Testis (tissue), 3 donors: Measurements from ENCODE around the gene RIPK3. TPM values are rescaled to one million over a fixed set of nuclear protein-coding genes. Genes with fewer than 3 reads are reported as not detected.
"Not testable (repeated sequence)": the region's sequence is repeated elsewhere in the genome, so short reads cannot be mapped to it uniquely, and the experiment has no call there.

Source experiments
- DNase-seq: peaks from one replicate; pipeline ENCODE4 v3.0.0-alpha.2; 2019
- H3K27ac ChIP-seq, 2 donors: fragments of 200-600 bp; sonication (generic); one replicate each; pipeline ENCODE4 v1.5.1; 2019
- H3K27me3 ChIP-seq: fragments of 200-600 bp; sonication (generic); one replicate; pipeline ENCODE4 v1.5.1; 2019
- H3K36me3 ChIP-seq: fragments of 200-600 bp; sonication (generic); one replicate; pipeline ENCODE4 v1.5.1; 2017; ENCODE audit warnings: low read depth; ENCODE audit errors: missing control alignments
- H3K4me1 ChIP-seq: fragments of 200-600 bp; sonication (generic); one replicate; pipeline ENCODE4 v1.5.1; 2019
- H3K4me3 ChIP-seq, 2 donors: fragments of 200-600 bp; sonication (generic); one replicate each; pipeline ENCODE4 v1.5.1; 2017 to 2019
- H3K9me3 ChIP-seq: fragments of 200-600 bp; sonication (generic); one replicate; pipeline ENCODE4 v1.5.1; 2017
- CTCF ChIP-seq, 3 experiments: fragments of 450-650 bp in 2 of 3; fragments of 200-600 bp in 1 of 3; sonication (generic) in 1 of 3; IDR thresholded peaks; one replicate each; pipeline ENCODE4 v1.5.1; 2016 to 2019; ENCODE audit warnings: antibody characterized with exemption in 3 of 3, mild to moderate bottlenecking in 2 of 3, moderate library complexity in 1 of 3
- POLR2A ChIP-seq: fragments of 450-650 bp; IDR thresholded peaks from one replicate; pipeline ENCODE4 v1.6.1; 2017; ENCODE audit warnings: antibody characterized with exemption, mild to moderate bottlenecking, moderate library complexity
- WGBS, 2 donors: methylation state at CpG; one replicate each; pipeline ENCODE4 v1.1.5; 2018; 5-methylcytosine and 5-hydroxymethylcytosine counted together
- intact Hi-C: fragments of 100-400 bp; cut with DNase I; formaldehyde crosslinking; loops from one replicate; pipeline ENCODE4 v1.15.1; 2023; ENCODE audit warnings: low total_unique reads
- polyA plus RNA-seq: library from polyadenylated mRNA; stranded (reverse); fragments of 350-450 nt; fragmentation: Illumina TruSeq; extraction: RNeasy Lipid Tissue Mini Kit (QIAGEN cat#74804); gene quantifications from one replicate; pipeline ENCODE4 v1.2.3, GENCODE V29; 2014; ENCODE audit warnings: low read depth, low replicate concordance; ENCODE audit not compliant: insufficient read depth
- total RNA-seq, 2 donors: library from RNA; depleted of rRNA; stranded (reverse); fragments of >200 nt; gene quantifications; one replicate each; pipeline ENCODE4 v1.2.3, GENCODE V29; 2016

Gene RIPK3
- total and polyA plus RNA-seq, 3 donors from 2014 or later: 2.8 to 11.3 (median 3.2) TPM

- 89 to 91% methylated on average over 6 to 10 of the region's 10 CpGs for WGBS, 2 donors
- Histone ChIP-seq H3K27ac (no peak overlapping the region), H3K9me3 (no peaks in the 10 kb centered on the region), H3K4me3 (no peak overlapping the region), H3K27me3 (no peaks in the 10 kb centered on the region), H3K36me3 (no peaks in the 10 kb centered on the region), H3K4me1 (peaks cover 21% of the 10 kb centered on the region)
- DNase-seq: no peak
- intact Hi-C loops: loop anchor here (5.0 kb wide), 1 partner anchor 101 kb away; no protein-coding TSS in a partner anchor
- no peak for TF ChIP-seq CTCF (IDR thresholded peaks at IDR 0.05)
- no peak for TF ChIP-seq POLR2A
These were observed 8.7 kb downstream of the RIPK3 start for GRCh38 chr14:24330973-24331674.

- Histone ChIP-seq H3K4me3 (no peak overlapping the region), H3K27ac (no peak overlapping the region), H3K9me3 (no peaks in the 10 kb centered on the region), H3K27me3 (no peaks in the 10 kb centered on the region), H3K36me3 (no peaks in the 10 kb centered on the region), H3K4me1 (peaks cover 16% of the 10 kb centered on the region)
- peak; percentile 46 for DNase-seq
- TF ChIP-seq POLR2A: no peak
- no peak for TF ChIP-seq CTCF (IDR thresholded peaks at IDR 0.05)
- intact Hi-C loops: loop anchor here (5.0 kb wide), 1 partner anchor 103 kb away; no protein-coding TSS in a partner anchor
- WGBS, 2 donors: 81 to 95% methylated on average over 8 to 9 of the region's 9 CpGs
These were observed 10.1 kb downstream of the RIPK3 start for GRCh38 chr14:24329736-24330135.

- no peaks in the 10 kb centered on the region for H3K9me3 ChIP-seq
- 87% methylated on average over 12 of the region's 12 CpGs for WGBS, 2 donors
- no peak overlapping the region for H3K27ac ChIP-seq
- H3K36me3 ChIP-seq: no peaks in the 10 kb centered on the region
- no peak overlapping the region for H3K4me3 ChIP-seq
- no peak for DNase-seq
- peaks cover 10% of the 10 kb centered on the region for H3K4me1 ChIP-seq
- TF ChIP-seq POLR2A (no peak), CTCF (IDR thresholded peaks at IDR 0.05) (no peak)
- intact Hi-C loops: no loop called here
- H3K27me3 ChIP-seq: no peaks in the 10 kb centered on the region
These were observed 10.6 kb downstream of the RIPK3 start for GRCh38 chr14:24329073-24329663.

GRCh38 chr14:24327914-24328313 is 11.9 kb downstream of the RIPK3 start:
- intact Hi-C loops, H3K27ac ChIP-seq: not testable (repeated sequence)
- WGBS, 2 donors: 20 to 46% methylated on average over 7 to 9 of the region's 9 CpGs

More at GRCh38 chr14:24327914-24328313, 11.9 kb downstream of the RIPK3 start:
- not testable (repeated sequence) for H3K9me3 ChIP-seq, H3K4me1 ChIP-seq, H3K4me3 ChIP-seq, H3K27me3 ChIP-seq, H3K36me3 ChIP-seq
- peak; percentile 77 for DNase-seq
- TF ChIP-seq CTCF (IDR thresholded peaks at IDR 0.05): peak; percentile 55 to 78 (median 62)
